ENCODE results near the gene TMTC2.

GRCh38 chr12:82966001-82966559 is 279.4 kb downstream of the TMTC2 start:
- TF ChIP-seq CTCF (IDR thresholded peaks at IDR 0.05; ENCODE audit: low read length) (no peak), EZH2 (IDR thresholded peaks at IDR 0.05; ENCODE audit: borderline replicate concordance, low read length) (no peak)
